ENCODE data around the gene FAM120B. TPM values are rescaled to one million over a fixed set of nuclear protein-coding genes. Genes with fewer than 3 reads are reported as not detected.
A peak's percentile ranks its signal among the peaks of the same experiment; 100 is the strongest.

FAM120B gene
- total RNA-seq, 5 donors from 2014 or later (not counting 1 experiment from before 2014, with no cell fraction given) = 34.1 to 39.8 (median 38.0) TPM

- peaks cover 28 to 55% of the 10 kb centered on the region in 2 experiments for H3K4me1 ChIP-seq (ENCODE audit: control insufficient read depth in 1 of 2, extremely low read depth in 1 of 2, insufficient read depth in 2 of 2, low read length in 2 of 2)
- WGBS (ENCODE audit: insufficient coverage) = 1% methylated on average over 107 of the region's 109 CpGs
- H3K27ac ChIP-seq (ENCODE audit: low read length) = no peak overlapping the region
- ATAC-seq (replicated peaks in 1 of 4) (peak; percentile 39 to 56 (median 48)), DNase-seq (peak in 9 of 35 experiments; percentile 17 to 63 (median 41))
- H3K27ac Mint-ChIP-seq = no peak overlapping the region
- POLR2A ChIA-PET = no interaction called here
- no peaks in the 10 kb centered on the region for H3K36me3 Mint-ChIP-seq
- no peaks in the 10 kb centered on the region for H3K36me3 ChIP-seq (ENCODE audit: control insufficient read depth in 2 of 2, extremely low read depth in 1 of 2, insufficient read depth in 1 of 2, low read length in 1 of 2)
- peaks cover 22 to 70% of the 10 kb centered on the region in 2 experiments for H3K27me3 ChIP-seq (replicated peaks in 1 of 2; ENCODE audit: control insufficient read depth in 2 of 2, extremely low read depth in 1 of 2, insufficient read depth in 2 of 2, low read length in 1 of 2)
- CTCF ChIA-PET = no interaction called here
- no peaks in the 10 kb centered on the region for H3K9me3 Mint-ChIP-seq
- peaks cover 36 to 49% of the 10 kb centered on the region in 2 donors for H3K27me3 Mint-ChIP-seq
- H3K4me1 Mint-ChIP-seq = peaks cover 29 to 43% (median 38%) of the 10 kb centered on the region in 3 donors
- H3K4me3 ChIP-seq (ENCODE audit: control insufficient read depth in 1 of 2, extremely low read depth in 1 of 2, low read length in 1 of 2) = peak overlapping the region; percentile 35 to 66
- no peaks in the 10 kb centered on the region for H3K9me3 ChIP-seq
- H3K4me3 Mint-ChIP-seq = peak overlapping the region; percentile 71 to 97 (median 72)
These were observed 10.8 kb upstream of the FAM120B start for GRCh38 chr6:170295510-170296422.

GRCh38 chr6:170296423-170296745, 10.2 kb upstream of the FAM120B start:
- peaks cover 29 to 43% (median 38%) of the 10 kb centered on the region in 3 donors for H3K4me1 Mint-ChIP-seq
- H3K4me3 Mint-ChIP-seq = peak overlapping the region in 1 of 3 donors; percentile 97
- Histone ChIP-seq H3K4me1 (ENCODE audit: control insufficient read depth in 1 of 2, extremely low read depth in 1 of 2, insufficient read depth in 2 of 2, low read length in 2 of 2) (peaks cover 28 to 50% of the 10 kb centered on the region in 2 experiments), H3K9me3 (no peaks in the 10 kb centered on the region), H3K27me3 (replicated peaks in 1 of 2; ENCODE audit: control insufficient read depth in 2 of 2, extremely low read depth in 1 of 2, insufficient read depth in 2 of 2, low read length in 1 of 2) (peaks cover 22 to 73% of the 10 kb centered on the region in 2 experiments), H3K4me3 (ENCODE audit: control insufficient read depth in 1 of 2, extremely low read depth in 1 of 2, low read length in 1 of 2) (peak overlapping the region; percentile 35 to 66), H3K27ac (ENCODE audit: low read length) (no peak overlapping the region), H3K36me3 (ENCODE audit: control insufficient read depth in 2 of 2, extremely low read depth in 1 of 2, insufficient read depth in 1 of 2, low read length in 1 of 2) (no peaks in the 10 kb centered on the region)
- CTCF ChIA-PET = no interaction called here
- no peak overlapping the region for H3K27ac Mint-ChIP-seq
- peaks cover 36 to 50% of the 10 kb centered on the region in 2 donors for H3K27me3 Mint-ChIP-seq
- POLR2A ChIA-PET = no interaction called here
- DNase-seq = no peak
- peaks cover 0 to under 1% (median under 1%) of the 10 kb centered on the region in 3 donors for H3K9me3 Mint-ChIP-seq
- WGBS (ENCODE audit: insufficient coverage) = 6% methylated on average over 47 of the region's 47 CpGs
- no peak for ATAC-seq (replicated peaks in 1 of 4)
- H3K36me3 Mint-ChIP-seq = no peaks in the 10 kb centered on the region

GRCh38 chr6:170296746-170297575, 9.6 kb upstream of the FAM120B start:
- ChIA-PET CTCF (no interaction called here), POLR2A (no interaction called here)
- peak overlapping the region in 2 of 3 donors; percentile 13 to 42 for H3K4me3 Mint-ChIP-seq
- H3K27ac ChIP-seq (ENCODE audit: low read length) = no peak overlapping the region
- ATAC-seq (replicated peaks in 1 of 4) = no peak
- H3K4me1 ChIP-seq (ENCODE audit: control insufficient read depth in 1 of 2, extremely low read depth in 1 of 2, insufficient read depth in 2 of 2, low read length in 2 of 2) = peaks cover 24 to 44% of the 10 kb centered on the region in 2 experiments
- peak in 1 of 35 experiments; percentile 20 for DNase-seq
- peaks cover 4 to 5% (median 5%) of the 10 kb centered on the region in 3 donors for H3K9me3 Mint-ChIP-seq
- peaks cover 3% of the 10 kb centered on the region for H3K36me3 Mint-ChIP-seq
- peaks cover 42 to 55% of the 10 kb centered on the region in 2 donors for H3K27me3 Mint-ChIP-seq
- H3K4me1 Mint-ChIP-seq = peaks cover 24 to 40% (median 35%) of the 10 kb centered on the region in 3 donors
- H3K27me3 ChIP-seq (replicated peaks in 1 of 2; ENCODE audit: control insufficient read depth in 2 of 2, extremely low read depth in 1 of 2, insufficient read depth in 2 of 2, low read length in 1 of 2) = peaks cover 22 to 67% of the 10 kb centered on the region in 2 experiments
- no peak overlapping the region for H3K27ac Mint-ChIP-seq
- peak overlapping the region in 1 of 2 donors; percentile 50 for H3K4me3 ChIP-seq (ENCODE audit: control insufficient read depth in 1 of 2, extremely low read depth in 1 of 2, low read length in 1 of 2)
- no peaks in the 10 kb centered on the region for H3K36me3 ChIP-seq (ENCODE audit: control insufficient read depth in 2 of 2, extremely low read depth in 1 of 2, insufficient read depth in 1 of 2, low read length in 1 of 2)
- 9% methylated on average over 63 of the region's 67 CpGs for WGBS (ENCODE audit: insufficient coverage)
- no peaks in the 10 kb centered on the region for H3K9me3 ChIP-seq

- H3K27ac Mint-ChIP-seq = no peak overlapping the region
- ChIA-PET POLR2A (no interaction called here), CTCF (no interaction called here)
- Histone ChIP-seq H3K27ac (ENCODE audit: low read length) (no peak overlapping the region), H3K9me3 (no peaks in the 10 kb centered on the region), H3K4me1 (ENCODE audit: control insufficient read depth in 1 of 2, extremely low read depth in 1 of 2, insufficient read depth in 2 of 2, low read length in 2 of 2) (peaks cover 20 to 36% of the 10 kb centered on the region in 2 experiments), H3K27me3 (replicated peaks in 1 of 2; ENCODE audit: control insufficient read depth in 2 of 2, extremely low read depth in 1 of 2, insufficient read depth in 2 of 2, low read length in 1 of 2) (peaks cover 16 to 59% of the 10 kb centered on the region in 2 experiments), H3K4me3 (ENCODE audit: control insufficient read depth in 1 of 2, extremely low read depth in 1 of 2, low read length in 1 of 2) (no peak overlapping the region), H3K36me3 (ENCODE audit: control insufficient read depth in 2 of 2, extremely low read depth in 1 of 2, insufficient read depth in 1 of 2, low read length in 1 of 2) (no peaks in the 10 kb centered on the region)
- DNase-seq (no peak), ATAC-seq (replicated peaks in 1 of 4) (no peak)
- H3K36me3 Mint-ChIP-seq = peaks cover 3% of the 10 kb centered on the region
- peaks cover 4 to 5% (median 5%) of the 10 kb centered on the region in 3 donors for H3K9me3 Mint-ChIP-seq
- no CpG with 5 or more reads among the region's 11 CpGs for WGBS (ENCODE audit: insufficient coverage)
- peaks cover 40 to 56% of the 10 kb centered on the region in 2 donors for H3K27me3 Mint-ChIP-seq
- H3K4me3 Mint-ChIP-seq = peak overlapping the region in 1 of 3 donors; percentile 42
- peaks cover 16 to 32% (median 27%) of the 10 kb centered on the region in 3 donors for H3K4me1 Mint-ChIP-seq
These were observed 8.8 kb upstream of the FAM120B start for GRCh38 chr6:170297576-170298330.

- Mint-ChIP-seq H3K27ac (no peak overlapping the region), H3K4me3 (no peak overlapping the region), H3K36me3 (peaks cover 3% of the 10 kb centered on the region), H3K27me3 (peaks cover 33 to 52% of the 10 kb centered on the region in 2 donors), H3K9me3 (peaks cover 4 to 5% (median 5%) of the 10 kb centered on the region in 3 donors), H3K4me1 (peaks cover 7 to 23% (median 18%) of the 10 kb centered on the region in 3 donors)
- DNase-seq (no peak), ATAC-seq (replicated peaks in 1 of 4) (no peak)
- H3K9me3 ChIP-seq = no peaks in the 10 kb centered on the region
- ChIA-PET POLR2A (no interaction called here), CTCF (no interaction called here)
- H3K36me3 ChIP-seq (ENCODE audit: control insufficient read depth in 2 of 2, extremely low read depth in 1 of 2, insufficient read depth in 1 of 2, low read length in 1 of 2) = no peaks in the 10 kb centered on the region
- no peak overlapping the region for H3K4me3 ChIP-seq (ENCODE audit: control insufficient read depth in 1 of 2, extremely low read depth in 1 of 2, low read length in 1 of 2)
- H3K27ac ChIP-seq (ENCODE audit: low read length) = no peak overlapping the region
- peaks cover 14 to 27% of the 10 kb centered on the region in 2 experiments for H3K4me1 ChIP-seq (ENCODE audit: control insufficient read depth in 1 of 2, extremely low read depth in 1 of 2, insufficient read depth in 2 of 2, low read length in 2 of 2)
- H3K27me3 ChIP-seq (replicated peaks in 1 of 2; ENCODE audit: control insufficient read depth in 2 of 2, extremely low read depth in 1 of 2, insufficient read depth in 2 of 2, low read length in 1 of 2) = peaks cover 15 to 53% of the 10 kb centered on the region in 2 experiments
- no CpG with 5 or more reads among the region's 1 CpG for WGBS (ENCODE audit: insufficient coverage)
These were observed 7.9 kb upstream of the FAM120B start for GRCh38 chr6:170298688-170299087.

Measured in T-cell (primary cell).